Activated T-cell treated with anti-CD3 and anti-CD28 coated beads, Interleukin-2, amount 50 U/mL, for 72 hours (primary cell): ENCODE data around the gene SAMD13. TPM values are rescaled to one million over a fixed set of nuclear protein-coding genes. Genes with fewer than 3 reads are reported as not detected.

Experiments used
- ATAC-seq, 2 donors: fragments of 150-1000 bp; cut with Tn5 transposase; replicated peaks in 1 of 2; 2 replicates each; pipeline ENCODE4 v1.10.0; 2021; ENCODE audit warnings: moderate library complexity in 2 of 2, mild to moderate bottlenecking in 1 of 2
- DNase-seq, 2 donors: peaks; one replicate each; pipeline ENCODE4 v3.0.0; 2021 to 2022; ENCODE audit warnings: mixed read lengths in 1 of 2
- H3K27ac Mint-ChIP-seq: one replicate; pipeline ENCODE4 v1.8.0; 2022; ENCODE audit warnings: mild to moderate bottlenecking, moderate library complexity, mixed read lengths
- H3K27me3 Mint-ChIP-seq: one replicate; pipeline ENCODE4 v1.8.0; 2022; ENCODE audit warnings: low read depth, mixed read lengths
- H3K36me3 Mint-ChIP-seq, 2 donors: one replicate each; pipeline ENCODE4 v1.8.0; 2022; ENCODE audit warnings: mixed read lengths in 2 of 2, mild to moderate bottlenecking in 1 of 2; ENCODE audit not compliant: insufficient read depth in 2 of 2
- H3K4me1 Mint-ChIP-seq: one replicate; pipeline ENCODE4 v1.8.0; 2022; ENCODE audit warnings: low read depth, mixed read lengths
- H3K4me3 Mint-ChIP-seq, 2 donors: one replicate each; pipeline ENCODE4 v1.8.0; 2022; ENCODE audit warnings: mild to moderate bottlenecking in 2 of 2, mixed read lengths in 2 of 2, moderate library complexity in 2 of 2
- H3K9me3 Mint-ChIP-seq, 2 donors: one replicate each; pipeline ENCODE4 v1.8.0; 2022; ENCODE audit warnings: mixed read lengths in 2 of 2
- total RNA-seq, 2 donors: library from RNA; stranded (reverse); gene quantifications; one replicate each; pipeline ENCODE4 v1.2.3, GENCODE V29; 2022

SAMD13 gene
- total RNA-seq, 2 donors from 2014 or later, result 0.46 to 1.7 TPM

GRCh38 chr1:84353695-84354094 lies 52.2 kb downstream of the SAMD13 start:
- peaks cover 4% of the 10 kb centered on the region for H3K4me1 Mint-ChIP-seq
- ATAC-seq (no peak), DNase-seq (no peak)
- H3K36me3 Mint-ChIP-seq, result no peaks in the 10 kb centered on the region
- H3K9me3 Mint-ChIP-seq, result peaks cover 0 to 3% of the 10 kb centered on the region in 2 donors
- peaks cover 5% of the 10 kb centered on the region for H3K27me3 Mint-ChIP-seq
- H3K4me3 Mint-ChIP-seq, result no peak overlapping the region
- no peak overlapping the region for H3K27ac Mint-ChIP-seq

- H3K27ac Mint-ChIP-seq, result no peak overlapping the region
- H3K4me1 Mint-ChIP-seq, result peaks cover 4% of the 10 kb centered on the region
- ATAC-seq, result no peak
- H3K27me3 Mint-ChIP-seq, result peaks cover 5% of the 10 kb centered on the region
- H3K4me3 Mint-ChIP-seq, result no peak overlapping the region
- H3K36me3 Mint-ChIP-seq, result no peaks in the 10 kb centered on the region
- H3K9me3 Mint-ChIP-seq, result peaks cover 0 to 3% of the 10 kb centered on the region in 2 donors
- no peak for DNase-seq
Measured at GRCh38 chr1:84355556-84355955, 54.0 kb downstream of the SAMD13 start.

- H3K27me3 Mint-ChIP-seq, result no peaks in the 10 kb centered on the region
- no peak overlapping the region for H3K27ac Mint-ChIP-seq
- ATAC-seq, result no peak
- H3K36me3 Mint-ChIP-seq, result no peaks in the 10 kb centered on the region
- no peaks in the 10 kb centered on the region for H3K4me1 Mint-ChIP-seq
- no peak for DNase-seq
- H3K4me3 Mint-ChIP-seq, result no peak overlapping the region
- peaks cover 0 to 3% of the 10 kb centered on the region in 2 donors for H3K9me3 Mint-ChIP-seq
Measured at GRCh38 chr1:84356881-84357280, 55.4 kb downstream of the SAMD13 start.

GRCh38 chr1:84358695-84359094 lies 57.2 kb downstream of the SAMD13 start:
- ATAC-seq, result no peak
- no peak overlapping the region for H3K4me3 Mint-ChIP-seq
- peaks cover 0 to 3% of the 10 kb centered on the region in 2 donors for H3K9me3 Mint-ChIP-seq
- H3K27ac Mint-ChIP-seq, result no peak overlapping the region
- H3K4me1 Mint-ChIP-seq, result peaks cover 6% of the 10 kb centered on the region
- DNase-seq, result no peak
- no peaks in the 10 kb centered on the region for H3K27me3 Mint-ChIP-seq
- H3K36me3 Mint-ChIP-seq, result no peaks in the 10 kb centered on the region

- no peak overlapping the region for H3K4me3 Mint-ChIP-seq
- no peaks in the 10 kb centered on the region for H3K27me3 Mint-ChIP-seq
- H3K4me1 Mint-ChIP-seq, result peaks cover 6% of the 10 kb centered on the region
- no peak overlapping the region for H3K27ac Mint-ChIP-seq
- no peak for DNase-seq
- H3K36me3 Mint-ChIP-seq, result no peaks in the 10 kb centered on the region
- no peak for ATAC-seq
- peaks cover 0 to 3% of the 10 kb centered on the region in 2 donors for H3K9me3 Mint-ChIP-seq
Measured at GRCh38 chr1:84360316-84360715, 58.8 kb downstream of the SAMD13 start.

GRCh38 chr1:84361796-84362195 lies 60.3 kb downstream of the SAMD13 start:
- no peaks in the 10 kb centered on the region for H3K27me3 Mint-ChIP-seq
- H3K4me3 Mint-ChIP-seq, result no peak overlapping the region
- no peak overlapping the region for H3K27ac Mint-ChIP-seq
- peaks cover 0 to 3% of the 10 kb centered on the region in 2 donors for H3K9me3 Mint-ChIP-seq
- ATAC-seq, result no peak
- H3K4me1 Mint-ChIP-seq, result peaks cover 14% of the 10 kb centered on the region
- DNase-seq, result no peak
- H3K36me3 Mint-ChIP-seq, result no peaks in the 10 kb centered on the region

GRCh38 chr1:84363019-84363418 lies 61.5 kb downstream of the SAMD13 start:
- Mint-ChIP-seq H3K4me3 (peak overlapping the region; percentile 13 to 34), H3K9me3 (peaks cover 0 to 2% of the 10 kb centered on the region in 2 donors), H3K36me3 (no peaks in the 10 kb centered on the region), H3K27me3 (no peaks in the 10 kb centered on the region), H3K27ac (peak overlapping the region; percentile 69), H3K4me1 (peaks cover 14% of the 10 kb centered on the region)
- ATAC-seq (no peak), DNase-seq (no peak)

- Mint-ChIP-seq H3K27me3 (no peaks in the 10 kb centered on the region), H3K9me3 (peaks cover 0 to 1% of the 10 kb centered on the region in 2 donors), H3K36me3 (no peaks in the 10 kb centered on the region), H3K4me3 (no peak overlapping the region), H3K27ac (peak overlapping the region; percentile 45), H3K4me1 (peaks cover 14% of the 10 kb centered on the region)
- no peak for DNase-seq
- no peak for ATAC-seq
Measured at GRCh38 chr1:84363622-84364021, 62.1 kb downstream of the SAMD13 start.

- H3K9me3 Mint-ChIP-seq, result peaks cover 1 to 2% of the 10 kb centered on the region in 2 donors
- ATAC-seq (peak; percentile 90 to 91), DNase-seq (peak; percentile 5 to 22)
- H3K4me3 Mint-ChIP-seq, result no peak overlapping the region
- no peaks in the 10 kb centered on the region for H3K27me3 Mint-ChIP-seq
- no peaks in the 10 kb centered on the region for H3K36me3 Mint-ChIP-seq
- no peak overlapping the region for H3K27ac Mint-ChIP-seq
- H3K4me1 Mint-ChIP-seq, result peaks cover 14% of the 10 kb centered on the region
Measured at GRCh38 chr1:84365225-84366221, 64.0 kb downstream of the SAMD13 start.

- no peak overlapping the region for H3K4me3 Mint-ChIP-seq
- H3K4me1 Mint-ChIP-seq, result peaks cover 14% of the 10 kb centered on the region
- peaks cover 1 to 2% of the 10 kb centered on the region in 2 donors for H3K9me3 Mint-ChIP-seq
- no peak overlapping the region for H3K27ac Mint-ChIP-seq
- H3K36me3 Mint-ChIP-seq, result no peaks in the 10 kb centered on the region
- no peaks in the 10 kb centered on the region for H3K27me3 Mint-ChIP-seq
- ATAC-seq (no peak), DNase-seq (no peak)
Measured at GRCh38 chr1:84366786-84367185, 65.3 kb downstream of the SAMD13 start.

GRCh38 chr1:84367219-84367618 lies 65.7 kb downstream of the SAMD13 start:
- no peak overlapping the region for H3K4me3 Mint-ChIP-seq
- DNase-seq, result no peak
- H3K4me1 Mint-ChIP-seq, result peaks cover 14% of the 10 kb centered on the region
- peaks cover 1 to 2% of the 10 kb centered on the region in 2 donors for H3K9me3 Mint-ChIP-seq
- no peak for ATAC-seq
- no peaks in the 10 kb centered on the region for H3K36me3 Mint-ChIP-seq
- no peak overlapping the region for H3K27ac Mint-ChIP-seq
- H3K27me3 Mint-ChIP-seq, result no peaks in the 10 kb centered on the region

GRCh38 chr1:84368441-84368840 lies 66.9 kb downstream of the SAMD13 start:
- Mint-ChIP-seq H3K4me3 (no peak overlapping the region), H3K4me1 (peaks cover 9% of the 10 kb centered on the region), H3K27me3 (no peaks in the 10 kb centered on the region), H3K27ac (no peak overlapping the region), H3K9me3 (peaks cover 2 to 3% of the 10 kb centered on the region in 2 donors), H3K36me3 (no peaks in the 10 kb centered on the region)
- DNase-seq (no peak), ATAC-seq (no peak)

- ATAC-seq (no peak), DNase-seq (no peak)
- Mint-ChIP-seq H3K4me1 (peaks cover 8% of the 10 kb centered on the region), H3K27ac (no peak overlapping the region), H3K27me3 (no peaks in the 10 kb centered on the region), H3K36me3 (no peaks in the 10 kb centered on the region), H3K4me3 (no peak overlapping the region), H3K9me3 (peaks cover 2 to 3% of the 10 kb centered on the region in 2 donors)
Measured at GRCh38 chr1:84370266-84370665, 68.8 kb downstream of the SAMD13 start.
